Measurements from ENCODE around the gene S1PR1.
"Not testable (repeated sequence)": the region's sequence is repeated elsewhere in the genome, so short reads cannot be mapped to it uniquely, and the experiment has no call there.

S1PR1 gene

GRCh38 chr1:101236516-101237228, at the start of gene S1PR1:
Gene S1PR1 (plus strand): TSS chr1:101237019. CDS start chr1:101238985, 1,966 bp downstream.
- peak; percentile 92 for DNase-seq

- no peak for DNase-seq
Observed at GRCh38 chr1:101187297-101187696, 49.5 kb upstream of the S1PR1 start.

- DNase-seq: no peak
Observed at GRCh38 chr1:101188331-101188730, 48.5 kb upstream of the S1PR1 start.

- not testable (repeated sequence) for DNase-seq
Observed at GRCh38 chr1:101188968-101189367, 47.9 kb upstream of the S1PR1 start.

GRCh38 chr1:101190441-101190840, 46.4 kb upstream of the S1PR1 start:
- no peak for DNase-seq

GRCh38 chr1:101191049-101191448, 45.8 kb upstream of the S1PR1 start:
- DNase-seq: no peak

- no peak for DNase-seq
Observed at GRCh38 chr1:101193733-101194169, 43.1 kb upstream of the S1PR1 start.

- DNase-seq: no peak
Observed at GRCh38 chr1:101194746-101195145, 42.1 kb upstream of the S1PR1 start.

- DNase-seq: no peak
Observed at GRCh38 chr1:101196668-101197067, 40.2 kb upstream of the S1PR1 start.

- DNase-seq: no peak
Observed at GRCh38 chr1:101198842-101199636, 37.8 kb upstream of the S1PR1 start.

- DNase-seq: no peak
Observed at GRCh38 chr1:101199637-101199982, 37.2 kb upstream of the S1PR1 start.

- DNase-seq: no peak
Observed at GRCh38 chr1:101200513-101200912, 36.3 kb upstream of the S1PR1 start.

GRCh38 chr1:101203820-101204540, 32.8 kb upstream of the S1PR1 start:
- DNase-seq: peak; percentile 31

- DNase-seq: no peak
Observed at GRCh38 chr1:101205457-101205856, 31.4 kb upstream of the S1PR1 start.

GRCh38 chr1:101206139-101206538, 30.7 kb upstream of the S1PR1 start:
- DNase-seq: not testable (repeated sequence)

- DNase-seq: not testable (repeated sequence)
Observed at GRCh38 chr1:101207271-101207670, 29.5 kb upstream of the S1PR1 start.

- no peak for DNase-seq
Observed at GRCh38 chr1:101207891-101208290, 28.9 kb upstream of the S1PR1 start.

GRCh38 chr1:101215363-101216011, 21.3 kb upstream of the S1PR1 start:
- no peak for DNase-seq

GRCh38 chr1:101216623-101217022, 20.2 kb upstream of the S1PR1 start:
- DNase-seq: no peak

- no peak for DNase-seq
Observed at GRCh38 chr1:101217148-101217547, 19.7 kb upstream of the S1PR1 start.

- DNase-seq: not testable (repeated sequence)
Observed at GRCh38 chr1:101218968-101219367, 17.9 kb upstream of the S1PR1 start.

GRCh38 chr1:101219924-101220870, 16.6 kb upstream of the S1PR1 start:
- peak; percentile 9 for DNase-seq
